Parathyroid adenoma (tissue), 2 donors: Measurements from ENCODE around the gene RNF10.

Source experiments
- H2AFZ ChIP-seq: fragments of 300-600 bp; sonication (generic); one replicate; pipeline ENCODE4 v1.7.0; 2017; ENCODE audit warnings: antibody characterized with exemption, mild to moderate bottlenecking
- H3K27ac ChIP-seq: fragments of 300-600 bp; sonication (generic); one replicate; pipeline ENCODE4 v1.7.0; 2017
- H3K27me3 ChIP-seq: fragments of 300-600 bp; sonication (generic); one replicate; pipeline ENCODE4 v1.7.0; 2017; ENCODE audit warnings: low read length; ENCODE audit not compliant: control insufficient read depth, insufficient read depth
- H3K36me3 ChIP-seq: fragments of 300-600 bp; sonication (generic); one replicate; pipeline ENCODE4 v1.7.0; 2017; ENCODE audit warnings: low read length; ENCODE audit not compliant: control insufficient read depth, insufficient read depth
- H3K4me1 ChIP-seq: fragments of 300-600 bp; sonication (generic); one replicate; pipeline ENCODE4 v1.7.0; 2017; ENCODE audit warnings: control low read depth
- H3K4me2 ChIP-seq: fragments of 300-600 bp; sonication (generic); one replicate; pipeline ENCODE4 v1.7.0; 2017; ENCODE audit warnings: low read length
- H3K4me3 ChIP-seq: fragments of 300-600 bp; sonication (generic); one replicate; pipeline ENCODE4 v1.7.0; 2017; ENCODE audit warnings: low read depth, low read length
- H3K79me2 ChIP-seq: fragments of 300-600 bp; sonication (generic); one replicate; pipeline ENCODE4 v1.7.0; 2017; ENCODE audit warnings: control low read depth
- H3K9ac ChIP-seq: fragments of 300-600 bp; sonication (generic); one replicate; pipeline ENCODE4 v1.7.0; 2017; ENCODE audit warnings: mild to moderate bottlenecking
- H3K9me3 ChIP-seq: fragments of 300-600 bp; sonication (generic); one replicate; pipeline ENCODE4 v1.7.0; 2017; ENCODE audit warnings: low read length; ENCODE audit not compliant: control insufficient read depth
- TF ChIP-seq, protein P1 (sequence below): fragments of 300-600 bp; sonication (generic); IDR thresholded peaks from one replicate; pipeline ENCODE4 v1.7.0; 2017; ENCODE audit warnings: antibody characterized with exemption, mild to moderate bottlenecking
- donor health status: primary hyperparathyroidism.

The RNF10 gene

GRCh38 chr12:120490325-120490724 lies 43.8 kb upstream of the RNF10 start:
- no peaks in the 10 kb centered on the region for H3K36me3 ChIP-seq
- no peaks in the 10 kb centered on the region for H3K79me2 ChIP-seq
- no peak overlapping the region for H3K4me3 ChIP-seq
- no peak overlapping the region for H3K4me2 ChIP-seq
- H3K27ac ChIP-seq, result no peak overlapping the region
- H3K9ac ChIP-seq, result no peak overlapping the region
- no peaks in the 10 kb centered on the region for H3K27me3 ChIP-seq
- H2AFZ ChIP-seq, result no peak overlapping the region
- TF ChIP-seq, protein P1, sequence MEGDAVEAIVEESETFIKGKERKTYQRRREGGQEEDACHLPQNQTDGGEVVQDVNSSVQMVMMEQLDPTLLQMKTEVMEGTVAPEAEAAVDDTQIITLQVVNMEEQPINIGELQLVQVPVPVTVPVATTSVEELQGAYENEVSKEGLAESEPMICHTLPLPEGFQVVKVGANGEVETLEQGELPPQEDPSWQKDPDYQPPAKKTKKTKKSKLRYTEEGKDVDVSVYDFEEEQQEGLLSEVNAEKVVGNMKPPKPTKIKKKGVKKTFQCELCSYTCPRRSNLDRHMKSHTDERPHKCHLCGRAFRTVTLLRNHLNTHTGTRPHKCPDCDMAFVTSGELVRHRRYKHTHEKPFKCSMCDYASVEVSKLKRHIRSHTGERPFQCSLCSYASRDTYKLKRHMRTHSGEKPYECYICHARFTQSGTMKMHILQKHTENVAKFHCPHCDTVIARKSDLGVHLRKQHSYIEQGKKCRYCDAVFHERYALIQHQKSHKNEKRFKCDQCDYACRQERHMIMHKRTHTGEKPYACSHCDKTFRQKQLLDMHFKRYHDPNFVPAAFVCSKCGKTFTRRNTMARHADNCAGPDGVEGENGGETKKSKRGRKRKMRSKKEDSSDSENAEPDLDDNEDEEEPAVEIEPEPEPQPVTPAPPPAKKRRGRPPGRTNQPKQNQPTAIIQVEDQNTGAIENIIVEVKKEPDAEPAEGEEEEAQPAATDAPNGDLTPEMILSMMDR, result no peak
- no peaks in the 10 kb centered on the region for H3K4me1 ChIP-seq
- H3K9me3 ChIP-seq, result no peaks in the 10 kb centered on the region

DNA sequence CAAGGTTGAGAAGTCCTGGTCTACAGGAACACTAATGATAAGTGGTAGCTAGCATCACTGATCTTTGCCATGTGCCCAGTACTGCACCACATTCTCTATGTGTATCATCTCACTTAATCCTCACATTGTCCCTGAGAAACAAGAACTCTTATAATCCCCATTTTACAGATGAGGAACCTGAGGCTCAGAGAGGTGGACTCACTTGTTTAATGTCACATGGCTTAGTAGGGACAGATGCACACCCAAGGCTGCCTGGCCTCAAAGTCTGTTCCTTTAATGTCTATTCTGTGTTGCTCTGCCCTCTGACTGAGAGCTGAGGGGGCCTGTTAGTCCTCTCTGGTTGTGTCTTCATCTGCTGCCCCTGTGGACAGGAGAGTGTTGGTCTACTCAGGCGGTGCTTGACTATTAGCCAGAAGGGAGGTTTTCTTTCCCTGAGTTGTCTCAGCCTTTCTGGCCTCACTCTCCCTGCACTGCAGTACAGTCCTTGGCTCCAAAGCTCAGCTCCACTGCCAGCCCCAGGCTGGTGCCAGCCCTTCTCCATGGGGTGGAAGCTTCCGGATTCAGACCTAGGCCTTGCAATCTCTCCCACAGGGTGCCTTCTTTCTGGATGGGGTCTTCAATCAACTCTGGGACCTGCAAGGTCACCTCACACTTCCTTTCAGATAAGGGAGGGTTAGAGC lies 43.2 kb upstream of the RNF10 start:
- Histone ChIP-seq H2AFZ (no peak overlapping the region), H3K27me3 (no peaks in the 10 kb centered on the region), H3K4me3 (no peak overlapping the region), H3K9ac (no peak overlapping the region), H3K79me2 (no peaks in the 10 kb centered on the region), H3K4me1 (no peaks in the 10 kb centered on the region), H3K36me3 (no peaks in the 10 kb centered on the region), H3K4me2 (no peak overlapping the region), H3K9me3 (no peaks in the 10 kb centered on the region), H3K27ac (no peak overlapping the region)
- TF ChIP-seq, protein P1, result no peak

- H3K4me1 ChIP-seq, result no peaks in the 10 kb centered on the region
- peak overlapping the region; percentile 78 for H3K4me2 ChIP-seq
- H3K4me3 ChIP-seq, result peak overlapping the region; percentile 89
- no peaks in the 10 kb centered on the region for H3K79me2 ChIP-seq
- H3K27me3 ChIP-seq, result no peaks in the 10 kb centered on the region
- H2AFZ ChIP-seq, result peak overlapping the region; percentile 81
- no peaks in the 10 kb centered on the region for H3K9me3 ChIP-seq
- TF ChIP-seq, protein P1, result no peak
- no peak overlapping the region for H3K9ac ChIP-seq
- no peaks in the 10 kb centered on the region for H3K36me3 ChIP-seq
- H3K27ac ChIP-seq, result peak overlapping the region; percentile 38
These were observed 38.9 kb upstream of the RNF10 start for GRCh38 chr12:120495186-120495730.

GRCh38 chr12:120495731-120496412 lies 38.3 kb upstream of the RNF10 start, which contains the start of gene DYNLL1:
DYNLL1 (plus strand) TSS chr12:120496113; CDS start chr12:120496422, 309 bp downstream.
- peak within 1 kb of the TSS; percentile 78 for H3K4me2 ChIP-seq
- TF ChIP-seq, protein P1, result no peak
- H3K9me3 ChIP-seq, result no peaks in the 10 kb centered on the region
- H2AFZ ChIP-seq, result peak within 1 kb of the TSS; percentile 81
- no peaks in the 10 kb centered on the region for H3K79me2 ChIP-seq
- H3K27me3 ChIP-seq, result no peaks in the 10 kb centered on the region
- H3K36me3 ChIP-seq, result no peaks in the 10 kb centered on the region
- H3K9ac ChIP-seq, result no peak within 1 kb of the TSS
- H3K4me3 ChIP-seq, result peak within 1 kb of the TSS; percentile 89
- H3K4me1 ChIP-seq, result no peaks in the 10 kb centered on the region
- peak within 1 kb of the TSS; percentile 79 for H3K27ac ChIP-seq
